Uterus (tissue), 2 donors: ENCODE data around the gene TTC13.

ENCODE experiments used
- POLR2A ChIP-seq, 2 donors: fragments of 450-650 bp; IDR thresholded peaks; one replicate each; pipeline ENCODE4 v1.6.1; 2016; ENCODE audit warnings: antibody characterized with exemption in 2 of 2, mild to moderate bottlenecking in 1 of 2, moderate library complexity in 1 of 2
- TF ChIP-seq, protein P1 (sequence below), 4 experiments: fragments of 200-600 bp in 2 of 4; fragments of 450-650 bp in 2 of 4; sonication (generic) in 2 of 4; IDR thresholded peaks; one replicate each; pipeline ENCODE4 v1.5.1; 2016 to 2019; ENCODE audit warnings: antibody characterized with exemption in 4 of 4, mild to moderate bottlenecking in 2 of 4, moderate library complexity in 1 of 4

DNA sequence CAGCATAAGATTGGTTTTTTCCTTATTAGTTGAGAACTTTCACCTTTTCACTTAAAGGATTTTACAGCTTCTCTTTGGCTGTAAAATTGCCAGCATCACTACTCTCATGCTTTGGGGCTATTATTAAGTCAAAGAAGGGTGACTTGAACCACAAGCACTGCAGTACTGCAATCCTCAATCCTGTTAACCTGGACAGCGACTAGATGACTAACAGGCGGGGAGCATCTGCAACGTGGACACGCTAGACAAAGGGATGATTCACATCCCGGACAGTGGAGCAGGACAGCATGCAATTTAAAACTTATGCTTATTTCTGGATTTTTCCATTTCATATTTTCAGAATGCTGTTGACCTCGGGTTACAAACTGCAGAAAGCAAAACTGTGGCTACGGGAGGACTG, 8.3 kb upstream of the TTC13 start:
- TF ChIP-seq, protein P1, sequence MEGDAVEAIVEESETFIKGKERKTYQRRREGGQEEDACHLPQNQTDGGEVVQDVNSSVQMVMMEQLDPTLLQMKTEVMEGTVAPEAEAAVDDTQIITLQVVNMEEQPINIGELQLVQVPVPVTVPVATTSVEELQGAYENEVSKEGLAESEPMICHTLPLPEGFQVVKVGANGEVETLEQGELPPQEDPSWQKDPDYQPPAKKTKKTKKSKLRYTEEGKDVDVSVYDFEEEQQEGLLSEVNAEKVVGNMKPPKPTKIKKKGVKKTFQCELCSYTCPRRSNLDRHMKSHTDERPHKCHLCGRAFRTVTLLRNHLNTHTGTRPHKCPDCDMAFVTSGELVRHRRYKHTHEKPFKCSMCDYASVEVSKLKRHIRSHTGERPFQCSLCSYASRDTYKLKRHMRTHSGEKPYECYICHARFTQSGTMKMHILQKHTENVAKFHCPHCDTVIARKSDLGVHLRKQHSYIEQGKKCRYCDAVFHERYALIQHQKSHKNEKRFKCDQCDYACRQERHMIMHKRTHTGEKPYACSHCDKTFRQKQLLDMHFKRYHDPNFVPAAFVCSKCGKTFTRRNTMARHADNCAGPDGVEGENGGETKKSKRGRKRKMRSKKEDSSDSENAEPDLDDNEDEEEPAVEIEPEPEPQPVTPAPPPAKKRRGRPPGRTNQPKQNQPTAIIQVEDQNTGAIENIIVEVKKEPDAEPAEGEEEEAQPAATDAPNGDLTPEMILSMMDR (IDR thresholded peaks at IDR 0.05), result no peak
- TF ChIP-seq POLR2A (IDR thresholded peaks at IDR 0.05), result no peak
